ENCODE data around the gene EPS8.

- no peak for TF ChIP-seq YY1 (IDR thresholded peaks at IDR 0.05; ENCODE audit: insufficient read depth, insufficient read length)
- TF ChIP-seq ZNF274 (IDR thresholded peaks at IDR 0.05; ENCODE audit: low read depth, low read length): no peak
- TF ChIP-seq SUZ12 (IDR thresholded peaks at IDR 0.05; ENCODE audit: extremely low read depth, insufficient read depth, insufficient read length): no peak
Observed at GRCh38 chr12:15688838-15689625, 100.2 kb downstream of the EPS8 start.
